HG02852 (cell line): ENCODE data around the gene TEX30.
"Not testable (repeated sequence)": the region's sequence is repeated elsewhere in the genome, so short reads cannot be mapped to it uniquely, and the experiment has no call there.

ENCODE experiments used
- ATAC-seq: cut with Tn5 transposase; IDR thresholded peaks from one replicate; pipeline ENCODE4 v1.9.1; 2021; ENCODE audit warnings: mild to moderate bottlenecking, moderate library complexity; ENCODE audit not compliant: unreplicated experiment

TEX30 gene

DNA sequence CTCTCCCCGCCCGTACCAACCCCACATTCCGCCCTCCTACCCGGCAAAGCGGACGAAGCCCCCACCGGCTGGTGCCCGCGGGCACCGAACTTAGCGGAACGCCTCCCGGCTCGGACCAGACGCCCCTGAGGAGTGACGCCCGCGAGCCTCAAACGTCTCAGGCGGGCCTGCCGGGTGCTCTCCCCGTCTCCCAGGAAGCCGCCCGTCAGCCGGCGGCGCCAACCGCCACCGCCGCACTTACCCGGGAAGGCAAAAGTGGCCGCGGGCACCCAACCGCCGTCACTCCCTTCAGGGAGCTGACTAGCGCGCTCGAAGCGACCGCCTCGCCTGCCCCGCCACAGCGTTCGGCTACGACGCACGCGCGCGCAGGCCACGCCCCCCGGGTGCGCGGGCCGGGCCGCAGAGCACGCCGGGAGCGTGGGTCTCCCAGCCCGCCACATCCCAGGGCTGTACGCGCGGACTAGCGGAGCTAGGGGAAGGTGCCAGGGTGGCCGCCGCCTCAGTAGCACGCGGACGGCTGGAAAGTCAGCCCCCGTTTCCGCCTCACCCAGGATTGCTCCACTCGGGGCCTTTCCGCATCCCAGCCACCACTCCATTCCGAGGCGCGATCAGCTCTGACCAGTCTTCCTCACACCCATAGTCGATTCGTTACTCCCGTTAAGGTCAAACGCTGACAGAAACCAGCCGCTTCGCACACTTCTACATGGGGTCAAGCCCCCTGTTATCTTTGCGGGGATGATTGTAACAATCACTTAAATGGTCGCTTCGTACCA lies at the start of gene TEX30:
TEX30 (minus strand) TSS at position 346 of the 773 bp plus-strand sequence. CDS start 3,760 bp downstream, outside the sequence.
- ATAC-seq = peak; percentile 89

DNA sequence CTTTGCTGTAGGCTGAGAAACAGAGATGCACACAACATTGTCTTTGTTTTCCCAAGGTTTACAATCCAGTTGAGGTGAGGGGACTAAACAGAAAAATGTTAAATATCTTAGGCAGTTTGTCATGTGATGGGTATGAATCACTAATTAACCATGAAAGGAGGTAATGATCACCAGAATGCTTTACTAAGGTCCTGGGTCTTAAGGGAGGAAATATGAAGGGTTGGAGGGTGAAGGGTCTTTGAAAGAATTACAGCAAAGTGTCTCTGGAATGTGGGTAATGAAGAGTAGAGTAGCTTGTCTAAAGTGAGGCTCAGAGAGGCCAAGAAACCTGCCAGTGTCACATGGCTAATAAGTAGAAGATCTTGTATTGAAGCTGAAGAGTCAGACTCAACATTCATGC lies 44.3 kb upstream of the TEX30 start:
- no peak for ATAC-seq

DNA sequence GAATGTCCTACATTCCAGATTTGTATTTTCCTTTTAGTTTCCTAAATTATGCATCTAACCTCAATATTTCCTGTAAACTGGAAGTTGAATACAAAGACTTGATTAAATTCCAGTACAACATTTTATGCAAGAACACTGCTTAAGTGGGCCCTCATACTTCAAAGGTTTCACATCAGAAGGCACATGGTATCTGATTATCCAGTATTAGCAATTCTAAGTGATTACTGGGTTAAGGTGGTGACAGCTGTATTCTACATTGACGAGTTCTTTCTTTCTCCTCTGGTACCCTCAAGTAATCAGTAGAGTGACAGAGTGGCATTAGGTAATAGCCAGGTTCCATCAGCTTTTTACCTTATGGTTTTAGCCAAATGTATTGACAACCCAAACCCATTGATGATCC lies 43.7 kb upstream of the TEX30 start:
- no peak for ATAC-seq

DNA sequence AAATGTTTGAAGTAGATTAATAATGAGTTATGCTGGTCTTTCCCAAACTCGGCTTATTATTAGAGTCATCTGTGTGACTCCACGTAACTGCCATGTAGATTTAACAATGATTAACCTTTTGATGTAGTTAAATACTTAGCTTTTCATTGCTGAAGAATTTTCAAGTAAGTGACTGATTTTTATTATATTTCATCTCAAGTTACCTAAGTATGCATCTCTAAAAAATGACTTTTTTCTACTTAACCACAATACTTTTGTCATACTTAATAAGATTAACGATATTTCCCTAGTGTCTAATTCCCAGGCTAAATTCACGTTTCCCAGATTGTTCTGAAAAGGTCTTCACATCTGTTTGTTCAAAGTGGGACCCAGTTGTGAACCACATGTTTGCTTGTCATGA lies 43.1 kb upstream of the TEX30 start:
- ATAC-seq = no peak

DNA sequence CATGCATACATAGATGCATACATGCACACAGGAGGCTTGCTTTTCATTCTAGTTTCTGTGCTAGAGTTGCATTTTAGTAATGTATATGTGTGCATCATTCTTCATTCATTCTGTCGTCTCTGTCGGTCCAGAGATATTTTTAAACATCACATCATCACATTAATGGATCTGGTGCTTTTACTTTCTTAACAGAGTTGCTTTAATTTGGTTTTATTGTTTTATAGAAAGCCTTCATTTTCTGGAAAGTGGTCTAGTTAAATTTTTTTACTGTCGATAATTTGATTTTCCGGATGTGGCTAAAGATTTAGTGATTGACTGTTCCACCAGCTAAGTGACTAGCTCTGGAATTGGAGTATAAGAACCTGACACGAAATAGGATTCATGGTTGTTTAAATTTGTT lies 42.2 kb upstream of the TEX30 start:
- ATAC-seq = no peak

DNA sequence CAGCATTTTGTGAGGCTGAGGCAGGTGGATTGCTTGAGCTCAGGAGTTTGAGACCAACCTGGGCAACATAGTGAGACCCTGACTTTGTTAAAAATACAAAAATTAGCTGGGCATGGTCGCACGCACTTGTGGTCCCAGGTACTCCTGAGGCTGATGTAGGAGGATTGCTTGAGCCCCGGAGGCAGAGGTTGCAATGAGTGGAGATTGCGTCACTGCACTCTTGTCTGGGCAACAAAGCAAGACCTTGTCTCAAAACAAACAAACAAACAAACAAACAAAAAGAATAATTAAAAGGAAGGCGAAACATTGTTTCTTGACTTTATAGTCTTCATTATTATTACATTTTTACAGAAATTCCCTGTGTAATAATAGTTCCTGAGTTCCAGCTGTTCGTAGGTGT lies 41.2 kb upstream of the TEX30 start:
- ATAC-seq = no peak

DNA sequence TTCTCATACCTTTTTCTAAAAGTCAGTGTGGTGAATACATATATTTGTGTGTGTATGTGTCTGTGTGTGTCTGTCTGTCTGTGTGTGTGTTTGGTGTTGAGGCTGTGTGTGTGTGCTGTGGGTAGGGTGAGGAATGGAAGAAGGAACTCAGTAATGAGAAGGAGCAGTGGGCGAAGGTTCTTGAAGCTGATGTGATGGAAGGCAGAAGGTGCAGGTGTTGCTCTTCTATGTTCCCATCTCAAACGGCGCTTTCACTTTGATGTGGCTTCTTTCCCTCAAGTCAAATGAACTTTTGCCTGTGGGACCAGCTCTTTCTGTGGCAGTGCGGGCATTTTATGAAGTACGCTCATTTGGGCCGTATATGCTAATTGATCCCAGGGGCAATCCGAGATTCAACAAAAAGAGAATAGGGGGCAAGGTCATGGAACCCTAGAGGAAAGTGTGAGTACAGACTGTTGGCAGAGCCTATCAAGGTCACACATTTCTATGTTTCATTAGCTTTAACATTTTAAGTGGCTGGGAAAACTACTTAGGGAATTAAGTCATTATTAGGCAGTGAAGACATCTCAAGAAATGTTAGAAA lies 40.5 kb upstream of the TEX30 start:
- peak; percentile 71 for ATAC-seq

DNA sequence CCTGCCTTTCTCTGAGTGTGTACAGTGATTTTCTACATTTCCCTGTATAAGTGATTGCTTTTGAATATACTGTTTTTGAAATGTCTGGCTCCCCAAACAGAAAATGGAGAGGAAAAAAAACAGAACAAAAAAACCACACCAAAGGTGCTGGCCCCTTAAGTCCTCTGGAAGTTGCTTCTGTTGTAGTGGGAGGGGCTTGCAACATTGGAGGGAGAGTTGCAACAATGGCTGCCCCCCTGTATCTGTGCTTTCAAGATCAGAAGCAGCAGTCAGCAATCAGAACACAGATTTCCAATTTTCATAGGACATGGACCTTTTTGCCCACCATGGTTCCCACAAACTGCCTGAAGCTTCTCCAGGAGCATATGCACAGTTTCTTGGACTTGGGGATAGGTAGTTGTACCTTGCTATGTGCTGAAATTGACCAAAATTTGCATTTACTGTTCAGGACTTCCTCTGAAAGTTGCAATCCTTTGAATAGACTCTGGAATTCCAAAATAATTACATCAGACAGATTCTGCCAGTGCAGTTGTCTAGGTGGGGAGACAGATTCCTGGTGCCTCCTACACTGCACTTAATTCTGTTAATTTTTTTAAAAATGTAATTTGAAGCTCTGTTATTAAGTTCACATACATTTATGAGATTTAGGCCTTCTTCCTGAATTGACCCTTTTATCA lies 39.2 kb upstream of the TEX30 start:
- no peak for ATAC-seq

DNA sequence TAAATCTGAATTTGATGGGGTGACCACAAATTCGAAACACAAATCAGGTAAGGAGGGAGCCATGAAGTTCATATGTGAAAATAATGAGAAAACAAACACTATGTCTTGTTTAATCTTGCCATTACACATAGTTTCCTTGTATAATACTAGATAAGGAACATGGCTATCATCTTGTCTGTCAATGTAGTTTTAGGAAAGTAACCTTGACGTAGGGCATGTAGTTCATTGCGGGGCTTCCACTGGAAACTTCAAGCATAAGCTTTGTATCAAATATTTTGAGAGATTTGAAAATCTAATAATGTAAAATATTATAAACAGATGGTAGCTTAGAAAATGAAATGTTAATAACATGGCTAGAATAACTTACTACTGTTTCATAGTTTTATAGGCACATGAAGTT lies 34.1 kb upstream of the TEX30 start:
- no peak for ATAC-seq

DNA sequence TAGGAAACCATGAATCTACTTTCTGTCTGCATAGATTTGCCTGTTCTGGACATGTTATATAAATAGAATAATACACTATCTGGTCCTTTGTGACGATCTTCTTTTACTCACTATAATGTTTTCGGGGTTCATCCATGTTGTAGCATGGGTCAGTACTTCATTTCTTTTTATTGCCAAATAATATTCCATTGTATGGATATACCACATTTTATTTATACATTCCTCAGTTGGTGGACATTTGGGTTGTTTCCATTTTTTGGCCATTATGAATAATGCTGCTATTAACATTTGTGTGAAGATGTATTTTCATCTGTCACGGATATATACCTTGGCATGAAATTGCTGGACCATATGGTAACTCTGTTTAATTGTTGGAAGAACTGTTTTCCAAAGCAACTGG lies 32.1 kb upstream of the TEX30 start:
- no peak for ATAC-seq

DNA sequence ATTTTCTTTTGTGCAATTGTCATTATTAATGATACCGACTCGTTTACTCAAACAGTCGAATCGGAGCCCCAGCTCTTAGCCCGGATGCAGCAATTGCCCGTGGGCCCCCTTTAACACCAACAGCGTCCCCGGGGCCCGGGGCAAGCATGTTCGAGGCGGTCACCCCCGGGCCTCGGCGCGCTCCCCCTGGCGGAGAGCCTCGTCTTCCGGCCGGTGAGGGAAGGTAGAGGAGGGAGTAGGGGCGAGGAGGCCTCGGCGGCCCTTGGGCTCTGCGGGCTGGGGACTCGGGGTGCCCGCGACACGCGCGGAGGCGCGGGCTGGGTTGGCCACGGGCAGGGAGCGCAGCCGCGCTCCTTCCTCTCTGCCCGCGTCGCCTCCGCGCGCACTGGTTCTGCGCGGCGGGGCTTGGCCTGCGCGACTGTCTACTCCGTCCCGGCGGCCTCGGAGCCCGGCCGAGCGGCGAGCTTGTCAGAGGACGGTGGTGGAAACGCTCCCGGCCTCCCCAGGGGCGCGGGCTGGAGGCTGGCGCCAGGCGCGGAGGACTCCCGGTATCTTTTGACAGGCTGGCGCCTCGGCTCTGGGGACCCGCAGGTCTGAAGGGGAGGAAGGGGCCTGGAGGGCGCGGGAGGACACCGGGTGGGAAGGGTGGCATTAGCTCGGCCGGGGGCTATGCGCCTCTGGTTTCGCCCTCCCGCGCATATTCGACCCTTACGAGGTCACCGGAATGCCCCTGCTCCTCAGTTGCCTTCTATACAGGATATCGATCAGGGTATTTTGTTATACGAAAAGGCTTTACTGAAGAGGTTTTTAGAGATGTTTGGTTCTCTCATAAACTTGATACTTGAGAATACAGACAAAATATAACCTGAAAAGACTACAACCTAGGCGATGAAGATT lies 26.8 kb upstream of the TEX30 start:
- ATAC-seq = peak; percentile 77

DNA sequence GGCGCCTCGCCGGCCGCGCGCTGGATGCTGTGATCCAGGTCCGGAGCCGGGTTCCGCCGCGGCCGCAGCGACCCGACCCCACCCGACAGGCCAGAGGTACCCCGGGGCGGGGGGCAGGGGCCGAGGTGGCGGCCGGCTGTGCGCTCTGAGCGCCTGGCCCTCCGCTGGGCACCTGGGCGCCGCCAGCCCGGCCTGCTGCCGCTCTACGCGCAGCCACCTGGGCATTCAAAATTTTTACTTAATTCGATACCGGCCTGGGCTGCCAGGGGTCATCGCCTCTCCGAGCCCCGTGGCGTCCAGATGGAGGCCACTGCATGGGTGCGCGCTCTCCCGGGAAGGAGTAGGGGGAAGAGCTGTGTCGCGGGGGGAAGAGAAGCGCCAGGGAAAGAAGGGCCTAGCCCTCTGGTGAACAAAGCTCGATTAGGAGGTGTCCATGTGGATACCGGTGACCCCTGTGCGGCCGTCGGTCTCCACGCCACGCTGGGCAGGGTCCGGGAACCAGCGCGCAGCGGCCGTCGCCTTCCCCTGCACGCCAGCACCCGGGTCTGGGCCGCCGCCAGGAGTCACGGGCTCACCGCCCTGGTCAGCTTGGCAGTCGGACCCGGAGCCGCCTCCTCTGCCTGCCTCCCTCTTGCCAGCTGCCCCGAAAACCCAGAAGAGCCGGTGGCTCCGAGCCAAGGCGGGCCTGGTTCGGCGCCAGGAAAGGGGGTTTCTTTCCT lies 26.0 kb upstream of the TEX30 start:
- ATAC-seq = peak; percentile 15

DNA sequence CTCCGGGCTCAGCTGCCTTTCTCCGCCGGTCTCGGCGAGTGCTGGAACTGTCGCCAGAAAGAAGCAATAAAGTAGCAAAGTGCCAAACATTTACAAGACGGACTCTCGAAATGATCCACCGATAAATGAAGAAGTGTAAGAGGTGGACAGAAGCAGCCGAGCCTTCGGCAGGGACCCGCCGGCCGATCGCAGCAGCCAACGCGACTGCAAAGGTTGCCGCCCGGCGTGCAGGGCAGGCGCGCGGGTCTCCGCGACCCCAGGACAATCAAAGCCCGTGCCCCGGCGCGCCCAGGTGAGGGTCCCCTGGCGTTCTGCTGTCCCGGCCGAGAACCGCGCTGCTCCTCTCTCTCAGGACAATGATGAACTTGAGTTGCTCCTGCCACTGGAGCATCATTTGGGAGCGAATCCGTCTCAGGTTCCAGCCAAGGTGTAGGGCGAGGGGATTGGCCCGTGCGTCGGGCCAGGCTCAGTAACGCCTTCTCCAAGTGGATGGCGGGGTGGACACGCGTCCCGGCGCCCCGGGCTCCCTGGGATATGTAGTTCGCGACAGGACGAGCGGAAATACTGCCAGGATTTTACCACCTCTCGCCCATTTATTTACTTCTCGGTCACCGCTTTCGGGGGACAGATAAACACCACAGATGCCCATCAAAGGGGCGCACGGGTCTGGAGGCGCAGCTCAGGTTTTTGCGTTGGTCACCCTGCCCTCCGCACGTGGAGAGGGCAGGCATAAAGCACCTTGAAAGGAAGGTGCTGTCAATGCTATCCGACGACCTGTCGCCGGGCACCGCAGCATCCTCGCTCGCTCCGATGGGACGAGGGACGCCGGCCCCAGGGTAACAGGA lies 25.2 kb upstream of the TEX30 start, which contains the start of the genes BIVM and POGLUT2:
BIVM (plus strand) TSS at position 539 of the 845 bp plus-strand sequence. CDS start 8,149 bp downstream, outside the sequence.
POGLUT2 (minus strand) TSS at position 396 of the 845 bp plus-strand sequence; CDS start at position 90, 306 bp downstream.
- ATAC-seq = peak; percentile 80

DNA sequence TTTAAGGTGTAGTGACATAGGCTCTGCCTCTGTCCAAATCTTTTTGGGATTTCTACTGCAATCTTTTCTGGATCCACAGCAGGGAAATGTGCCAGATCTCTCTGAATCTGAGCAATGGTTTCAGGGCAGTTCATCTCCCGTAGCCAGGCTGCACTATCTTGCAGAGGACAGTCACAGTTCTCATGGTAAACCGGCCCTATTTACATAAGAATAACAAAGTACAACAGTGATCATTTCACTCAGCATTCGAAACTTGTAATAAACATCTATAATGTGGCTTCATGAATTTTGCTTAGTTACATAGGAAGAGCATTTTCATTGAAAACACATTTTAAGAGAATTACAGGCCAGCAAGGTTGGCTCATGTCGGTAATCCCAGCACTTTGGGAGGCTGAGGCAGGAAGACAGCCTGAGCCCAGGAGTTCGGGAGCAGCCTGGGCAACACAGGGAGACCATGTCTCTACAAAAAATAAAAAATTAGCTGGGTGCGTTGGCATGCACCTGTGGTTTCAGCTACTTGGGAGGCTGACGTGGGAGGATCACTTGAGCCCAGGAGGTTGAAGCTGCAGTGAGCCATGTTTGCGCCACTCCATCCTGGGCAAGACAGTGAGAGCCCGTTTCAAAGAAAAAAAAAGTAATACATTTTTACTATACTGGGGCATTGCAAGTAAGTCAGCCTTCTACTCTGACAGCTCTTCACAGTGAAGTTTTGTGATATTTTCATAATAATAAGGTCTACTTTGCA lies 20.2 kb upstream of the TEX30 start:
- ATAC-seq = no peak

DNA sequence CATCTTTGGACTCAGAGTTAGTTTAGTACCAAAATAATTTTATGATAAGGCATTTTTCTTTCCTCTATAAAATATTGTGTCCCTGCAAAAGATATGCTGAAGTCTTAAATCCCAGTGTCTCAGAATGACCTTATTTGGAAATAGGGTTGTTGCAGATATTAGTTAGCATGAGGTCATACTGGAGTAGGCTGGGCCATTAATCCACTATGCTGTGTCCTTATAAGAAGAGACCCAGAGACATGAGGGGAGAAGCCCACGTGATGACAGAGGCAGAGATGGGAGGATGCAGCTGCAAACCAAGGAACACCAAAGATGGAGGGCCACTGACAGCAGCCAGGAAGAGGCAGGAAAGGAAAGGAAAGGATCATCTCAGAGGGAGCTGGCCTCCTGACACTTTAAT lies 18.8 kb upstream of the TEX30 start:
- no peak for ATAC-seq

DNA sequence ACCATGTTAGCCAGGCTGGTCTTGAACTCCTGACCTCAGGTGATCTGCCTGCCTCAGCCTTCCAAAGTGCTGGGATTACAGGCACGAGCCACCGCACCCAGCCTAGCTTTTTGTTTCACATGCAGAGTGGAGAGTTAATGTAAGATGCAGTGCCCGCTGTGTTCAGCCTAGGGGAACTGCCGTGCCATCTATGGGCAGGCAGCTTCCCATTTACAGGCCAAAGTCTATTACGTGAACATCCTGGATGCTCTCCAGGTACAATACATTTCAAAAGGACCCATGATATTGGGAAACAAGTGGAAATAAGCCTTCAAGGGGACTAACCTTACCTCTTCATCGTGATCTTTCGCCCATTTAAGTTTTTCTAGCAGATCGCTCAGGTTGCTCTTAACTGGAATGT lies 15.1 kb upstream of the TEX30 start:
- ATAC-seq = no peak

DNA sequence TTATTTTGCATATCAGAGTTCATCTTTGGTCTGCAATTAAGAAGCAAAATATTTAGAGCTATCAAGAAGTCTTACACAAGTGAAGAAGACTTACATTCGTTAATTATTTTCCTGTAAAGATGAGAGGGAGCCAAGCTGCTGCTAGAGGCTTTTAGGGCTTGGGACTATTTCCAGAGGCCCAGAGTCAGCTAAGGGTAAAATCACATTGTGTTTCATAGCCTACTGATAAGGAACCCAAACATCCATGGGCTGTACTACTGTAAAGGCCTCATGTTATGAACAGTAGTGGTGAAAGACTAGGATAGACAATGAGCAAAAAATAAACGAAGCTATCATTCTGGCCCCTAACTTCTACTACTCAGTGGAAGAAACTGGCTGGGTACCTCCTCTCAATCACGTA lies 10.9 kb upstream of the TEX30 start:
- no peak for ATAC-seq

DNA sequence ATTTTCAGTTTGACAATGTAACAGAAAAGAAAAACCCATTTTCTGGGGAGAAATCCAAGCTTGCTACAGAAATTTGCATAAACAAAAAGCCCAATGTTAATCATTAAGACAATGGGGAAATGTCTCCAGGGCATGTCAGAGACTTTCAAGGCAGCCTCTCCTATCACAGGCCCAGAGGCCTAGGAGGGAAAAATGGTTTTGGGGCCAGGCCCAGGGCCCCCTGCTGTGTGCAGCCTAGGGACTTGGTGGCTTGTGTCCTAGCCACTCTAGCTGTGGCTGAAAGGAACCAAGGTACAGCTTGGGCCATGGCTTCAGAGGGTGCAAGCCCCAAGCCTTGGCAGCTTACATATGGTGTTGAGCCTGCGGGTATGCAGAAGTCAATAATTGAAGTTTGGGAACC lies 8.0 kb upstream of the TEX30 start:
- ATAC-seq = no peak

DNA sequence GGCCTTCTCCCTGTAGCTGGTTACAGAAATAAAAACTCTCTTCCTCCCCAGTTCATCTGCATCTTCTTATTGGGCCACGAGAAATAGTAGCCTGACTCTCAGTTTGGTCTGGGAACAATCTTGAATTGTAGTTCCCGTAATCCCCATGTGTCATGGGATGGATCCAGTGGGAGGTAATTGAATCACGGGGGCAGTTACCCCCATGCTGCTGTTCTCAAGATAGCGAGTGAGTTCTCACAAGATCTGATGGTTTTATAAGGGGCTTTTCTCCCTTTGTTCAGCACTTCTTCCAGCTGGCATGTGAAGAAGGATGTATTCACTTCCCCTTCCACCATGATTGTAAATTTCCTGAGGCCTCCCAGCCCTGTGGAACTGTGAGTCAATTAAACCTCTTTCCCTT lies 7.1 kb upstream of the TEX30 start:
- ATAC-seq = not testable (repeated sequence)
